Tibial artery (tissue), 4 donors: ENCODE measurements around the gene NTRK3.

Source experiments
- DNase-seq, 2 donors: peaks; one replicate each; pipeline ENCODE4 v3.0.0-alpha.2; 2019
- H3K27ac ChIP-seq, 2 donors: fragments of 200-600 bp; sonication (generic) in 1 of 2; 1 replicate in 1 of 2; 2 replicates in 1 of 2; pipeline ENCODE4 v1.5.1; 2018 to 2019; ENCODE audit warnings: mild to moderate bottlenecking in 1 of 2
- H3K27me3 ChIP-seq, 2 donors: fragments of 200-600 bp; sonication (generic) in 1 of 2; one replicate each; pipeline versions ENCODE4 v1.5.1 to v1.6.0; 2016 to 2019
- H3K36me3 ChIP-seq, 3 donors: fragments of 200-600 bp; sonication (generic) in 2 of 3; one replicate each; pipeline ENCODE4 v1.5.1; 2016 to 2019; ENCODE audit warnings: mild to moderate bottlenecking in 2 of 3
- H3K4me1 ChIP-seq, 4 donors: fragments of 200-600 bp; sonication (generic) in 2 of 4; 1 replicate in 3 of 4; 2 replicates in 1 of 4; pipeline ENCODE4 v1.5.1; 2016 to 2019
- H3K4me3 ChIP-seq, 2 donors: fragments of 200-600 bp; sonication (generic) in 1 of 2; 1 replicate in 1 of 2; 2 replicates in 1 of 2; pipeline ENCODE4 v1.5.1; 2018 to 2019; ENCODE audit warnings: mild to moderate bottlenecking in 2 of 2
- H3K9me3 ChIP-seq, 3 donors: fragments of 200-600 bp; sonication (generic) in 1 of 3; one replicate each; pipeline ENCODE4 v1.5.1; 2016 to 2019
- intact Hi-C: fragments of 100-400 bp; cut with DNase I; formaldehyde crosslinking; loops from one replicate; pipeline ENCODE4 v1.15.0; 2023; ENCODE audit warnings: low total_unique reads
- TF ChIP-seq, protein P1 (sequence below), 2 experiments: fragments of 200-600 bp in 1 of 2; fragments of 450-650 bp in 1 of 2; IDR thresholded peaks; one replicate each; pipeline ENCODE4 v1.5.1; 2017 to 2019; ENCODE audit warnings: antibody characterized with exemption in 2 of 2, mild to moderate bottlenecking in 1 of 2, moderate library complexity in 1 of 2

The NTRK3 gene

GRCh38 chr15:87943626-87944025 lies 312.9 kb downstream of the NTRK3 start:
- no peak for DNase-seq
- intact Hi-C loops = loop anchor here (5.0 kb wide), 1 partner anchor 41 kb away; no protein-coding TSS in a partner anchor
- TF ChIP-seq, protein P1, sequence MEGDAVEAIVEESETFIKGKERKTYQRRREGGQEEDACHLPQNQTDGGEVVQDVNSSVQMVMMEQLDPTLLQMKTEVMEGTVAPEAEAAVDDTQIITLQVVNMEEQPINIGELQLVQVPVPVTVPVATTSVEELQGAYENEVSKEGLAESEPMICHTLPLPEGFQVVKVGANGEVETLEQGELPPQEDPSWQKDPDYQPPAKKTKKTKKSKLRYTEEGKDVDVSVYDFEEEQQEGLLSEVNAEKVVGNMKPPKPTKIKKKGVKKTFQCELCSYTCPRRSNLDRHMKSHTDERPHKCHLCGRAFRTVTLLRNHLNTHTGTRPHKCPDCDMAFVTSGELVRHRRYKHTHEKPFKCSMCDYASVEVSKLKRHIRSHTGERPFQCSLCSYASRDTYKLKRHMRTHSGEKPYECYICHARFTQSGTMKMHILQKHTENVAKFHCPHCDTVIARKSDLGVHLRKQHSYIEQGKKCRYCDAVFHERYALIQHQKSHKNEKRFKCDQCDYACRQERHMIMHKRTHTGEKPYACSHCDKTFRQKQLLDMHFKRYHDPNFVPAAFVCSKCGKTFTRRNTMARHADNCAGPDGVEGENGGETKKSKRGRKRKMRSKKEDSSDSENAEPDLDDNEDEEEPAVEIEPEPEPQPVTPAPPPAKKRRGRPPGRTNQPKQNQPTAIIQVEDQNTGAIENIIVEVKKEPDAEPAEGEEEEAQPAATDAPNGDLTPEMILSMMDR (IDR thresholded peaks at IDR 0.05) = no peak
- Histone ChIP-seq H3K27me3 (no peaks in the 10 kb centered on the region), H3K27ac (peak overlapping the region; percentile 57 to 73), H3K4me1 (peaks cover 0 to 71% (median 38%) of the 10 kb centered on the region in 4 donors), H3K36me3 (no peaks in the 10 kb centered on the region), H3K9me3 (no peaks in the 10 kb centered on the region), H3K4me3 (no peak overlapping the region)

DNA sequence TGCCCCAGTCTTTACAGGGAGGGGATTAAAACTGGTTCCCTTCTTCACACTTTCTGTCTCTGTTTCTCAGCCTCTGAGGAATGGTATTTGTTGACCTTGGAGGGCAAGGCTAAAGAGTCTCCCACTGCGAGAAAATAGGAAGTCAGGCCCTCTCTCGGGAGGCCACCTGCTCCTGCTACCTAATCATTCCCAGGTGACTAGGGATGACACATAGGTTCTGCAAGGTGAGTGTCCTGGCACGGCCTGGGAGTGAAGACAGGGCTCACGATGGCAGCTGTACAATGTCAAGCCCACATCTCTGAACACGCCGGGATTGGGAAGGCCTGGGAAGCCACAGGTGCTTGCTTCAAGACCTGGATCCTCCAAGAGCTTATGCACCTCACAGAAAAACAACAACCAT lies 314.2 kb downstream of the NTRK3 start:
- no peaks in the 10 kb centered on the region for H3K9me3 ChIP-seq
- intact Hi-C loops = loop anchor here (5.0 kb wide), 1 partner anchor 40 kb away; no protein-coding TSS in a partner anchor
- DNase-seq = no peak

DNA sequence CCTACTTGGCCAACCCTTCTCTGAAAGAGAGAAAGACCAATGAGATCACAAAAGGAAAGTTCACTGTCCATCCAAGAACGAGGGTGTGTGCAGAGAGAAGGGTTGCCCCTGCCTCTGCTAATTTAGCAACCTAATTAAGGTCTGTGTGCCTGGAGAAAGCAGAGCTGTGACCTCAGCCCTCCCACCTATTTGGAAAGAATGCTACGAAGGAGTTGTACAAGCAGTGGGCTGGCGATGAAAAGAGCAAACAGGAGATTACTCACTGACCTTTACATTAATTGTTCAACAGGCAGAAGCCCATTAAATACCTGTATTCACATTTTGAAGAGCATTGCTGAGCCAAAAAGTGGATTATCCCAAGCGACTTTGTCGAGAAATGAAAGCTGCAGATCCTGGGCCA lies 314.9 kb downstream of the NTRK3 start:
- TF ChIP-seq, protein P1 (IDR thresholded peaks at IDR 0.05) = no peak
- intact Hi-C loops = loop anchor here (5.0 kb wide), 1 partner anchor 39 kb away; no protein-coding TSS in a partner anchor
- Histone ChIP-seq H3K27ac (no peak overlapping the region), H3K9me3 (no peaks in the 10 kb centered on the region), H3K36me3 (no peaks in the 10 kb centered on the region), H3K4me1 (peaks cover 0 to 66% (median 26%) of the 10 kb centered on the region in 4 donors), H3K4me3 (no peak overlapping the region), H3K27me3 (no peaks in the 10 kb centered on the region)
- no peak for DNase-seq

More for the DNA sequence above, 314.2 kb downstream of the NTRK3 start:
- H3K36me3 ChIP-seq = no peaks in the 10 kb centered on the region
- no peak overlapping the region for H3K4me3 ChIP-seq
- peaks cover 0 to 65% (median 27%) of the 10 kb centered on the region in 4 donors for H3K4me1 ChIP-seq
- H3K27me3 ChIP-seq = no peaks in the 10 kb centered on the region
- TF ChIP-seq, protein P1 (IDR thresholded peaks at IDR 0.05) = no peak
- H3K27ac ChIP-seq = no peak overlapping the region

- intact Hi-C loops = loop anchor here (5.0 kb wide), 1 partner anchor 38 kb away; no protein-coding TSS in a partner anchor
- Histone ChIP-seq H3K9me3 (no peaks in the 10 kb centered on the region), H3K27ac (peak overlapping the region in 1 of 2 donors; percentile 34), H3K36me3 (no peaks in the 10 kb centered on the region), H3K27me3 (no peaks in the 10 kb centered on the region), H3K4me3 (no peak overlapping the region), H3K4me1 (peaks cover 0 to 66% (median 24%) of the 10 kb centered on the region in 4 donors)
- no peak for DNase-seq
- TF ChIP-seq, protein P1 (IDR thresholded peaks at IDR 0.05) = no peak
Observed at GRCh38 chr15:87940768-87941167, 315.8 kb downstream of the NTRK3 start.

DNA sequence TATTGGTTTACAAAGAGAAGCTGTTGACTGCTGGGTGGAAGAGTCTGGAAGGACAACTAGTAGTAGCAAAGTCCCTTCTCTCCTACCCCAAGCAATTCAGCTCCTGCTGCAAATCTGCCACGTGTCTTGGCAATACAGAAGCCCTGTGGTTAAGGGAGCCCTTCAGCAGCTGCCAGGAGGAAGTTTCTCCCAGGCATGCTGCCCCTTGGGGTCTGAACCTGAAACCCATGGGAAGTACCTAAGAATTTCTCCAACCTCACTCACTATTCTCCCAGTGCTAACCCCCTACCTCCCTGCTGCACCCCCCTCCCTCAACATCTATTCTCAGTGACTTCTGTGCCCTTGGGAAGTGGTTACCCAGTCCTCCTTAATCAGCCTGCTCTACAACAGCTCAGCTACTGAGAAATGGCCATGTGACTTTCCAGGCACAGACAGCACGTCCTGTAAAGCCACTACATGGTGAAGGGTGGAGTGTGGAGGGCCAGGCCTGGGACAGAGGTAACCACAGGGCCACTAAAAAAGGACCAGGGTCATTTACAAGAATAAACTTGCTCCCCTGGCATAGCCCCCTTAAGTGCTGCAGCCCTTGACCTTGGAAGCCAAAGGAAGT lies 316.6 kb downstream of the NTRK3 start:
- Histone ChIP-seq H3K27me3 (no peaks in the 10 kb centered on the region), H3K27ac (peak overlapping the region in 1 of 2 donors; percentile 34), H3K4me3 (no peak overlapping the region), H3K9me3 (no peaks in the 10 kb centered on the region), H3K4me1 (peaks cover 0 to 66% (median 25%) of the 10 kb centered on the region in 4 donors), H3K36me3 (no peaks in the 10 kb centered on the region)
- TF ChIP-seq, protein P1 (IDR thresholded peaks at IDR 0.05) = no peak
- peak in 1 of 2 donors; percentile 34 for DNase-seq
- intact Hi-C loops = loop anchor here (5.0 kb wide), 1 partner anchor 38 kb away; no protein-coding TSS in a partner anchor
